OCI-LY1 (cell line): ENCODE results near the gene ZBTB24.

Experiments
- H2AFZ ChIP-seq: fragments of 200-600 bp; sonication (generic), shearing (Covaris generic); 2 replicates; pipeline ENCODE4 v1.6.0; 2014; ENCODE audit warnings: antibody characterized with exemption, mild to moderate bottlenecking, low read length
- H3F3A ChIP-seq: fragments of 200-600 bp; sonication (generic), shearing (Covaris generic); 2 replicates; pipeline ENCODE4 v1.6.0; 2014; ENCODE audit warnings: mild to moderate bottlenecking, antibody characterized with exemption, low read length, moderate library complexity; ENCODE audit not compliant: insufficient read depth
- H3K27ac ChIP-seq: fragments of 200-600 bp; sonication (generic); 2 replicates; pipeline ENCODE4 v1.5.1; 2014; ENCODE audit warnings: low read length, mixed run types, mild to moderate bottlenecking, low read depth; ENCODE audit not compliant: poor library complexity, severe bottlenecking
- H3K27me3 ChIP-seq: fragments of 200-600 bp; sonication (generic); 2 replicates; pipeline ENCODE4 v1.6.0; 2014; ENCODE audit warnings: antibody characterized with exemption, mild to moderate bottlenecking, low read length, moderate library complexity; ENCODE audit not compliant: insufficient read depth
- H3K36me3 ChIP-seq: fragments of 200-600 bp; sonication (generic); 2 replicates; pipeline ENCODE4 v1.6.1; 2014; ENCODE audit warnings: mild to moderate bottlenecking, antibody characterized with exemption, low read length, moderate library complexity, mixed read lengths; ENCODE audit not compliant: insufficient read depth
- H3K4me1 ChIP-seq: fragments of 200-600 bp; sonication (generic); 2 replicates; pipeline ENCODE4 v1.5.1; 2014; ENCODE audit warnings: mild to moderate bottlenecking, low read length, moderate library complexity; ENCODE audit not compliant: insufficient read depth, severe bottlenecking
- H3K4me2 ChIP-seq: fragments of 200-600 bp; sonication (generic), shearing (Covaris generic); 2 replicates; pipeline ENCODE4 v1.6.1; 2014; ENCODE audit warnings: low read length
- H3K4me3 ChIP-seq: fragments of 200-600 bp; sonication (generic); 2 replicates; pipeline ENCODE4 v1.5.1; 2014; ENCODE audit warnings: low read length, low read depth, mild to moderate bottlenecking, mixed read lengths; ENCODE audit not compliant: poor library complexity, severe bottlenecking
- H3K79me2 ChIP-seq: fragments of 200-600 bp; shearing (Covaris generic); 2 replicates; pipeline ENCODE4 v1.6.1; 2016; ENCODE audit warnings: mixed run types, low read length, mixed read lengths; ENCODE audit not compliant: insufficient read depth
- H3K9ac ChIP-seq: fragments of 200-600 bp; sonication (generic), shearing (Covaris generic); 2 replicates; pipeline ENCODE4 v1.6.1; 2014; ENCODE audit warnings: mild to moderate bottlenecking, low read length, mixed read lengths
- H3K9me2 ChIP-seq: fragments of 200-600 bp; sonication (generic), shearing (Covaris generic); 2 replicates; pipeline ENCODE4 v1.6.1; 2014; ENCODE audit warnings: low read depth, mild to moderate bottlenecking, low read length, mixed read lengths
- H3K9me3 ChIP-seq: fragments of 200-600 bp; shearing (Covaris generic); 2 replicates; pipeline ENCODE4 v1.6.1; 2014; ENCODE audit warnings: low read length, mixed read lengths
- H4K20me1 ChIP-seq: fragments of 200-600 bp; sonication (generic), shearing (Covaris generic); 2 replicates; pipeline ENCODE4 v1.6.0; 2016; ENCODE audit warnings: mild to moderate bottlenecking, low read length; ENCODE audit not compliant: insufficient read depth
- EZH2 ChIP-seq: fragments of 200-600 bp; sonication (generic), shearing (Covaris generic); IDR thresholded peaks from 2 replicates; pipeline ENCODE4 v1.8.0; 2017; ENCODE audit warnings: borderline replicate concordance, mixed run types, mild to moderate bottlenecking, antibody characterized with exemption, low read length, moderate library complexity, mixed read lengths
- TF ChIP-seq, protein P1 (sequence below): fragments of 200-600 bp; sonication (generic), shearing (Covaris generic); IDR thresholded peaks from 2 replicates; pipeline ENCODE4 v1.5.1; 2017; ENCODE audit warnings: mild to moderate bottlenecking, antibody characterized with exemption, low read length, moderate library complexity, mixed read lengths

The ZBTB24 gene

DNA sequence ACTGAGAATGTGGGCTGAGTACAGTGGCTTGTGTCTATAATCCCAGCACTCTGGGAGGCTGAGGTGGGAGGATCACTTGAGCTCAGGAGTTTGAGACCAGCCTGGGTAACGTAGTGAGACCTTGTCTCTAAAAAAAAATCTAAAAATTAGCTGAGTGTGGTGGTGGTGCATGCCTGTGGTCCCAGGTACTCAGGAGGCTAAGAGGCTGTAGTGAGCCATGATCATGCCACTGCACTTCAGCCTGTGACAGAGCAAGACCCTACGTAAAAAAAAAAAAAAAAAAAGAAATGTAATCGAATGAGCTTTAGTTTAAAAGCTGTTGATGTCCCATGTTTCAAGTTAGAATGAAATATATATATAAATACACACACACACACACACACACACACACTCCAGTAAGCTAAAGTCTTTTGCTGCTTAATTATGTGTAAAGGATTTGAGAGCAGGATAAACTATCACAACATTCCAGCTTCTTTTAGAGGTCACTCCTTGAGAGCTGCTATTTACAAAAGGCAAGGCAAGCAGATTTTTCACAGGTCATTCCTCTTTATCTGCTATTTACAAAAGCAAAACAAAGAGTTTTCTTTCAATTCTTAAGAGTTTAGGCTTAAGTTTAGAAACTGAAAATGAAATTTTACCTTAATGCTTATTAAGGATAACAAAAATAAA lies 22.7 kb downstream of the ZBTB24 start:
- no peaks in the 10 kb centered on the region for H3K79me2 ChIP-seq
- peaks cover 42% of the 10 kb centered on the region for H3K36me3 ChIP-seq
- H3F3A ChIP-seq, result peaks cover 10% of the 10 kb centered on the region; the same call in 1 of the 2 replicates
- peaks cover 34% of the 10 kb centered on the region for H3K4me1 ChIP-seq
- H3K9me3 ChIP-seq, result no peaks in the 10 kb centered on the region
- H3K4me2 ChIP-seq, result no peak overlapping the region
- TF ChIP-seq, protein P1, sequence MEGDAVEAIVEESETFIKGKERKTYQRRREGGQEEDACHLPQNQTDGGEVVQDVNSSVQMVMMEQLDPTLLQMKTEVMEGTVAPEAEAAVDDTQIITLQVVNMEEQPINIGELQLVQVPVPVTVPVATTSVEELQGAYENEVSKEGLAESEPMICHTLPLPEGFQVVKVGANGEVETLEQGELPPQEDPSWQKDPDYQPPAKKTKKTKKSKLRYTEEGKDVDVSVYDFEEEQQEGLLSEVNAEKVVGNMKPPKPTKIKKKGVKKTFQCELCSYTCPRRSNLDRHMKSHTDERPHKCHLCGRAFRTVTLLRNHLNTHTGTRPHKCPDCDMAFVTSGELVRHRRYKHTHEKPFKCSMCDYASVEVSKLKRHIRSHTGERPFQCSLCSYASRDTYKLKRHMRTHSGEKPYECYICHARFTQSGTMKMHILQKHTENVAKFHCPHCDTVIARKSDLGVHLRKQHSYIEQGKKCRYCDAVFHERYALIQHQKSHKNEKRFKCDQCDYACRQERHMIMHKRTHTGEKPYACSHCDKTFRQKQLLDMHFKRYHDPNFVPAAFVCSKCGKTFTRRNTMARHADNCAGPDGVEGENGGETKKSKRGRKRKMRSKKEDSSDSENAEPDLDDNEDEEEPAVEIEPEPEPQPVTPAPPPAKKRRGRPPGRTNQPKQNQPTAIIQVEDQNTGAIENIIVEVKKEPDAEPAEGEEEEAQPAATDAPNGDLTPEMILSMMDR, result no peak
- TF ChIP-seq EZH2, result no peak
- no peaks in the 10 kb centered on the region for H4K20me1 ChIP-seq
- H3K27ac ChIP-seq, result no peak overlapping the region
- H3K9me2 ChIP-seq, result no peaks in the 10 kb centered on the region
- H3K27me3 ChIP-seq, result no peaks in the 10 kb centered on the region
- H2AFZ ChIP-seq, result no peak overlapping the region
- H3K4me3 ChIP-seq, result no peak overlapping the region
- no peak overlapping the region for H3K9ac ChIP-seq

DNA sequence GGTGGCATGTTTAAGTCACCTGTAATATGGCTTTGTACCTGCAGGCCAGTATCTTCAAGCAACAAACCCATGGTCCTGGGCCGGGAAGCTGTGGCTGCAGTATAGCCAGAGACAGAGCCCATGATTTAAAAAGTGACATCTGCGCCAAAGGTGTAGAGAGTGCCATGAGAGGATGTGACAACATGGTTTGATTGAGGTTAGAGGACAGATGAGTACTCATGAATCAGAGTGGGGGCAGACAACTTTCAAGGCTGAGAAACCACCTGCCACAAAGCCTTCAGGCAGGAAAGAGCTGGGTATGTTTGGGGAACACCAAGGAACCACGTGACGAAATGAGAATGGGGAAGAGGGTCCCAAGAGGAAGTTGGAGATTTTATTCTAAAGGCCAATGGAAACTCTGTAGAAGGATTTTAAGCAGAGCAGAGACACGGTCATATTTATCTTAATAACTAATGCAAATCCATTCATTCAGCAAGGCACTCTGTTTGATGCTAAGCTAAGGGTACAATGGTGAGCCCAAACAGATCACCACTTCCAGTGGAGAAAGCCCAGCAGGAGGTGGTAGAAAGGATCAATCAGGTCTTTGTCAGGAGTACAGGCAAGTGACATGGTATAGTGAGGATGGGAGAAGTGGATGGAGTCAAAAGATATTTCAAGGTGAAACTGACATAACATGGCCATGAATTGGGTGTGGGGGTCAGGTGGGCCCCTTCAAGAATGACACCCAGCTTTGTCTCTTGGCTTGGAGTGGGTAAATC lies 24.1 kb downstream of the ZBTB24 start:
- Histone ChIP-seq H3K4me3 (no peak overlapping the region), H3K27me3 (no peaks in the 10 kb centered on the region), H3K27ac (peak overlapping the region; percentile 62), H3K4me1 (peaks cover 44% of the 10 kb centered on the region), H3K9ac (no peak overlapping the region), H3K9me3 (no peaks in the 10 kb centered on the region), H3K36me3 (peaks cover 28% of the 10 kb centered on the region), H3K4me2 (no peak overlapping the region), H4K20me1 (no peaks in the 10 kb centered on the region), H3F3A (peaks cover 10% of the 10 kb centered on the region; the same call in 1 of the 2 replicates), H3K79me2 (no peaks in the 10 kb centered on the region), H3K9me2 (no peaks in the 10 kb centered on the region), H2AFZ (no peak overlapping the region)
- TF ChIP-seq, protein P1, result no peak
- TF ChIP-seq EZH2, result no peak

DNA sequence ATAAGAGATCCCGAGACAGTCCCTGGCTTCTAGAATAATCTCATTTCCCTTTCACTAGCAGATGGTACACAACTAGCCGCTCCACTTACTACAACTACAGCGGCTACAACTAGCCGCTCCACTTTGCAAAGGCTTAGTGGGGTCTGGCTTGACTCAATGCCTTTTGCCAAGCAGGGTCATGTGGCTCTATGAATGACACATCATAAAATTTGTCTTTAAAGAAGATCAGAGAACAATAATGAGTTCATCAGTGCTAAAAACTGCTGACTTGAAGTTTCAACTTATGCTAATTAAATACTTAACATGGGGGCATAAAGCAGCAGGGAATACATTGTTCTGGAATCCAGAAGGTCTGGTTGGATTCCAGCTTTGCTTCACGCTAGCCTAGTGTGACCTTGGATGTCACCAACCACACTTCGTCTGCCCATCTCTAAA lies 25.4 kb downstream of the ZBTB24 start:
- TF ChIP-seq, protein P1, result no peak
- no peak for TF ChIP-seq EZH2
- Histone ChIP-seq H4K20me1 (no peaks in the 10 kb centered on the region), H3K4me3 (peak overlapping the region; percentile 79), H3K9me2 (no peaks in the 10 kb centered on the region), H3K9ac (no peak overlapping the region; the same call in 1 of the 2 replicates), H2AFZ (no peak overlapping the region), H3K9me3 (no peaks in the 10 kb centered on the region), H3K4me2 (peak overlapping the region; percentile 70), H3K27me3 (no peaks in the 10 kb centered on the region), H3K79me2 (no peaks in the 10 kb centered on the region), H3F3A (peaks cover 10% of the 10 kb centered on the region; the same call in 1 of the 2 replicates), H3K36me3 (peaks cover 19% of the 10 kb centered on the region), H3K4me1 (peaks cover 48% of the 10 kb centered on the region), H3K27ac (peak overlapping the region; percentile 62)
